HepG2 (cell line): ENCODE data around the gene BEAN1. TPM values are rescaled to one million over a fixed set of nuclear protein-coding genes. Genes with fewer than 3 reads are reported as not detected.

Experiments
- CCDC6 ChIP-seq: sonication (generic); formaldehyde crosslinking; IDR thresholded peaks from 2 replicates; pipeline ENCODE4 v1.8.1; 2022; ENCODE audit warnings: mild to moderate bottlenecking, missing genetic modification reagents, moderate library complexity
- HHEX ChIP-seq: IDR thresholded peaks from 2 replicates; pipeline ENCODE4 v1.6.1; 2016; ENCODE audit warnings: control low read depth
- KDM1A ChIP-seq: IDR thresholded peaks from 2 replicates; pipeline ENCODE4 v1.6.1; 2016; ENCODE audit warnings: missing compliant biosample characterization
- LRRFIP1 ChIP-seq: sonication (generic); formaldehyde crosslinking; conservative IDR thresholded peaks from 2 replicates; pipeline ENCODE4 v1.4.0; 2020; ENCODE audit warnings: missing genetic modification reagents
- MEF2D ChIP-seq: sonication (generic); formaldehyde crosslinking; IDR thresholded peaks from 2 replicates; pipeline ENCODE4 v1.5.1; 2020; ENCODE audit warnings: mild to moderate bottlenecking, missing genetic modification reagents
- PAF1 ChIP-seq: IDR thresholded peaks from 2 replicates; pipeline ENCODE4 v1.6.1; 2016; ENCODE audit warnings: missing genetic modification reagents, missing compliant biosample characterization
- SMC3 ChIP-seq: IDR thresholded peaks from 2 replicates; pipeline ENCODE4 v1.6.1; 2011; ENCODE audit warnings: low read length, improper control_type of control experiment
- SP4 ChIP-seq: sonication (generic); formaldehyde crosslinking; IDR thresholded peaks from 2 replicates; pipeline ENCODE4 v1.8.1; 2023; ENCODE audit warnings: mild to moderate bottlenecking, missing genetic modification reagents
- TEAD3 ChIP-seq: optimal IDR thresholded peaks from 2 replicates; pipeline ENCODE3; 2016; ENCODE audit warnings: borderline replicate concordance
- ZMYM3 ChIP-seq: sonication (generic); formaldehyde crosslinking; IDR thresholded peaks from 2 replicates; pipeline ENCODE4 v1.5.1; 2020; ENCODE audit warnings: mild to moderate bottlenecking, missing genetic modification reagents
- ZNF33A ChIP-seq: sonication (generic); formaldehyde crosslinking; IDR thresholded peaks from 2 replicates; pipeline ENCODE4 v1.5.1; 2020; ENCODE audit warnings: missing genetic modification reagents, mild to moderate bottlenecking, moderate library complexity, borderline replicate concordance
- ZNF501 ChIP-seq: sonication (generic); formaldehyde crosslinking; IDR thresholded peaks from 2 replicates; pipeline ENCODE4 v1.5.1; 2020; ENCODE audit warnings: mild to moderate bottlenecking, moderate library complexity, missing genetic modification reagents
- ZNF567 ChIP-seq: sonication (generic); formaldehyde crosslinking; IDR thresholded peaks from 2 replicates; pipeline ENCODE4 v1.8.1; 2023; ENCODE audit warnings: mild to moderate bottlenecking, missing genetic modification reagents, borderline replicate concordance
- ZNF580 ChIP-seq: IDR thresholded peaks from 2 replicates; pipeline ENCODE4 v1.6.1; 2016; ENCODE audit warnings: low read depth, borderline replicate concordance
- polyA plus RNA-seq, 8 experiments: library from polyadenylated mRNA; depleted of rRNA in 3 of 8; stranded (reverse) in 7 of 8; unstranded in 1 of 8; fragments of >200 nt; fragmentation: Illumina TruSeq in 4 of 8; extraction: Trizol in 4 of 8; gene quantifications; 2 replicates each; pipeline versions ENCODE4 v1.2.1 to v1.2.3, GENCODE V29; 2011 to 2016; ENCODE audit warnings: low read depth in 4 of 8, missing spikeins in 1 of 8, mixed read lengths in 1 of 8; ENCODE audit not compliant: insufficient read depth in 1 of 8
- total RNA-seq, 5 experiments: library from RNA; depleted of rRNA; stranded (reverse); fragments of >200 nt; fragmentation: Illumina TruSeq; extraction: Trizol; gene quantifications; 2 replicates each; pipeline ENCODE4 v1.2.3, GENCODE V29; 2016; ENCODE audit warnings: low read depth in 1 of 5

Gene BEAN1
- total and polyA plus RNA-seq, 2 of the 13 experiments (the other 11 are each of a cell fraction or from before 2014, with no cell fraction given): 0.53 to 1.4 TPM

GRCh38 chr16:66515596-66516508 is 88.8 kb downstream of the BEAN1 start (continued):
- TF ChIP-seq TEAD3 (CRISPR knock-in tag) (peak; percentile 14), CCDC6 (CRISPR knock-in tag) (0 out of 2 replicates have a peak, but pooled peaks have one; percentile 14), PAF1 (CRISPR knock-in tag) (no peak), LRRFIP1 (CRISPR knock-in tag) (no peak), MEF2D (no peak), HHEX (0 out of 2 replicates have a peak, but pooled peaks have one; percentile 35), ZNF567 (0 out of 2 replicates have a peak, but pooled peaks have one; percentile 60), KDM1A (peak; percentile 78; the same call in 1 of the 2 replicates), SP4 (peak; percentile 32; the same call in 1 of the 2 replicates), ZNF33A (CRISPR knock-in tag) (no peak), ZNF501 (CRISPR knock-in tag) (no peak), SMC3 (peak; percentile 33), ZNF580 (CRISPR knock-in tag) (peak; percentile 34; the same call in 1 of the 2 replicates), ZMYM3 (peak; percentile 95)
